ENCODE measurements around the gene SPDL1.
"Not testable (repeated sequence)": the region's sequence is repeated elsewhere in the genome, so short reads cannot be mapped to it uniquely, and the experiment has no call there.

The SPDL1 gene

DNA sequence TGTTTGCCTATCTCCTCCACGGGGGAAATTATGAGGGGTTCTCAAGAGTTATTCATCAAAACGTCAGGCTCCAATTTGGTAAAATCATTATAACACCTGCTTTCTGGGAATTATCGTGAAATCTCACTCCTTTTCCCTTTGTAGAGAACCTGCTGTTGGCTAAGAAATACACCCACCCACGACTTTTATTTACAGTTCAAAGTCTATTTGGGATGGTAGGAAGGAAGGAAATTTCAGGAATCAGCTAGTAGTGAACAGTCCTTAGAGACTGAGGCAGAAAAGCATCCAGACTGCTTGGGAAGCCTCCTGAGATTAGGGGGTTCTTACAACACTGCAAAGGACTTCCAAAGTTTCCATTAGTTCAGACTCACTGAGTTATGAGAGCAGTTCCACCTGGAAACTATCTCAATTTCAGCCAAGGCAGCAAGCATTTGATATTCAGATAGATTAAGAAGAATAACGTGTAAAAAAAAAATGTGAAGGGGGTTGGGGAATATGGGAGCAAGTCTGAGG lies 9.4 kb upstream of the SPDL1 start:
- no peak for DNase-seq

DNA sequence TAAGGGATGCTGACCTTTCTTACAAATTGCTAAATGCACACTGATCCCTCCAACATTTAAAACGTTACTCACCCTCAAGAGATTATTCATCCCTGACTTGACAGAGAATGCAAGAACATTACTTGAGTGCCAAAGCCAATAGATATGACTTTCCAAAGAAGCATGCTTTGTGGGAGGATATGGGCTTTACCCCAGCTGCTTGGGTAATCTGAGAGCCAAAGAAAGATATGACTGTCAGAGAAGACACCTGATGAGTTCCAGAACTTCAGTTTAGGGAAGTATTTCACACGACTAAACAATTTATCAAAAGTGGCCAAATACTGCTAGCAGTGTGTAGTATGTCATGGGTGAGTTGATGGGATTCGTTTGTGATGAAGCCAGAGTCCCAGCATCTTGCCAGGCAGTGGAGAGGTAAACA lies 7.4 kb upstream of the SPDL1 start:
- no peak for DNase-seq

GRCh38 chr5:169577951-169578350 lies 5.6 kb upstream of the SPDL1 start:
- peak; percentile 10 for DNase-seq

DNA sequence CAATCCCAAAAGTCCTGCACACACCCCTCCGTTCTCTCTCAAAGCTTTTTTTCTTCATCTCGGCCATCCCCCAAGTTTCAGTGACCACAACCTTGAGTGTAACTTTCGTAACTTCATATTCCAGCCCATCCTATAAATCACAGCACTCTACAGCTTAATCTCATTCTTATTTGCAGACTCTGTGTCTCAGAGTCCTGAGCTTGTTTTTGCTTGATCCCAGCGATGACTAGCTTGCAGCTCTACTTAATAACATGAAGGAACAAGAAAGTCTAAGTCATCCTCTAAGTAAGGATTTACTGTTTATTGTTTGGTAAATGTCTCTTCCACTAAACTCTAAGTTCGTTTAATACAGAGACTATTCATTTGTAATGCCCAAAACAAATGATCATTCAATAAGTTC lies 2.6 kb upstream of the SPDL1 start:
- DNase-seq = no peak

DNA sequence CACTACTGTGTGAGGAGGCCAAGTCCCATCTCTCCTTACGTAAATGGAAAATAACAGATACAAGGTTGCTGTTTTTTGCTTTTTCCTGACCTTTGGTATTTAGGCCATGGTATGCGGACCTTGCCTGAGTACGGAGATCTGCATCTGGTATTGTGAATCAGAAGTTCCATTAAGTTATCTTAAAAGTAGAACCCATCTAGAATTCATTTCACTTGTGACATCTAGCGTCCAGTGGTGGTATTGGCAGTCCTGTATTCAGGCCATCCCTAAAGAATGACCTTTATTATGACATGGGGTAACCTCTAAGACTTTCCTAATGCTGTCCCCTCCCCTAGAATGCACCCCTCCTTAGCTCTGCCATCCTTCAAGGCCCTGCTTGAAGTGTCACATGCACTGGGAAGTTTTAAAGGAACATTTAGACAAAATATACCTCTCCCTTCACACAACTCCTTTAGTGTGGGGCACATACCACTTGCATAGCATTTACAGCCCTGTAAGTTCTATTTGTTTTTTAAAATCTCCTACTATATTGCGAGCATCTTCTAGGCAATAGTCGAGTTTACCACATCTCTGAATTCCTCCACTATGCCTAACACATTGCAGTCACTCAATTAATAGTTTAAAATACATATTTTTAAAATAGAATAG lies 1.9 kb upstream of the SPDL1 start:
- DNase-seq = peak; percentile 75

GRCh38 chr5:169583101-169583423 lies 511 bp upstream of the SPDL1 start:
- DNase-seq = no peak

GRCh38 chr5:169584998-169585451 lies 1.5 kb downstream of the SPDL1 start:
- DNase-seq = no peak

DNA sequence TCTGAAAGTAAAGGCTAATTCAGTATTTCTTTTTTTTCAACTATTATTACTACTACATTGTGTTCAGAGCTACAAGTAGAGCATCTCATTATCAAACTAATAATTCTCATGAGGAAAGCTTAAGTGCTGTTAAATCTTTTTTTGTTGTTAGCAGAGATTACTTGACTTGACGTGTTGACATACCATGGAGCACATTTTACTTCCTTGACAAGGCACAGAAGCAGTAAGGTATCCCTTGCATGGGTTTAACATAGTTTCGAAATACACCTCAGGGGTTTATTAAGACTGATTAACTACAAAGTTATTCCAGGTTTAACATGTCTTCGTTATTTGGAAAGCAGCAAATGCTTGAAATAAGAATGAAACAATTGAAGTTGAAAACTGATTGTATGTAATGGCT lies 7.0 kb downstream of the SPDL1 start:
- DNase-seq = no peak

GRCh38 chr5:169591636-169592035 lies 8.1 kb downstream of the SPDL1 start:
- DNase-seq = no peak

GRCh38 chr5:169592937-169593650 lies 9.5 kb downstream of the SPDL1 start:
- DNase-seq = no peak

- DNase-seq = no peak
These were observed 11.7 kb downstream of the SPDL1 start for GRCh38 chr5:169595172-169595820.

DNA sequence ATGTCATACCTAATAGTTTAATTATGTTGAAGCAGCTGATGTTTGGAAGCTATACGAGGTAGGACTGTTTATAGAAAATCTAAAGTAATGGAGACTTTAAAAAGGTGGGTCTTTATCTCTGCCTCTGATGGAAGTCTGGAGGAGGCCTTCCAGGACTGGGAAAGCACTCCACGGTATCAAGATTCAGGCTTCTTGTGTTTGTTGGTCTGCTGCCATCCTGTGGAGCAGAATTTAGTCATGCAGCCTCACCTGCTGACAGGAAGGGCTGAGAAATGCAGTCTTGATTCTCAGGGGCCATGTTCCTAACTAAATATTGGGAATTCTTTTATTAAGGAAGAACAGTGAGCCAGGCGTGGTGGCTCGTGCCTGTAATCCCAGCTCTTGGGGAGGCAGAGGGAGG lies 15.9 kb downstream of the SPDL1 start:
- DNase-seq = no peak

- DNase-seq = no peak
These were observed 19.0 kb downstream of the SPDL1 start for GRCh38 chr5:169602535-169602934.

- no peak for DNase-seq
These were observed 22.7 kb downstream of the SPDL1 start for GRCh38 chr5:169606279-169606678.

DNA sequence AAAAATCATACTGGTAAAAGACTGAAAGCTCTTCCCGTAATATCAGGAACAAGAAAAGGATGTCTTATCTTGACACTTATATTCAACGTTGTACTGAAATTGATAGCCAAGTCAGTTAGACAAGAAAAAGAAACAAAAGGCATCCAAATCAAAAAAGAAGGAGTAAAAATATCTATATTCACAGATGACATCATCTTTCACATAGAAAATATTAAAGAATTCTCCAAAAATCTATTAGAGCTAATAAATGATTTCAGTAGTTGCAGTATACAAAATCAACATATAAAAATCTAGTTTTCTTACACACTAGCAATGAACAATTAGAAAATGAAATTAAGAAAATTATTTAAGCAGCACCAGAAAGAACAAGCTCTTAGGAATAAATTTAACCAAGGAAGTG lies 24.3 kb downstream of the SPDL1 start:
- DNase-seq = no peak

DNA sequence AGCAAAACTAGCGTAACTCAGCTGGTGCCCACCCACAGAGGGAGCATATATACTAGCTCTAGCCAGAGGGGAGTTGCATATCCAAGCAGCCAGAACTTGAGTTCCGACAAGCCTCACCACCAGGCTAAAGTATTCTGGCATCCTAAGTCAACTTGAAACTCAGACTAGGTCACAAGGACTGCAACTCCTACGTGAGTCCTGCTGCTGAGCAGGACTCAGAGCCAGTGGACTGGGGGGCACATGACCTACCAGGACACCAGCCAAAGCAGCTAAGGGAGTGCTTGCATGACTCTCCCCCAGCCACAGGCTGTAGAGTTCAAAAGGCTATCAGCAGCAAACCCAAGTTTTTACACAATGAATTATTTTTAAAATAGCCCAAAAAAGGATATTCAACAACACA lies 26.1 kb downstream of the SPDL1 start:
- no peak for DNase-seq

- no peak for DNase-seq
These were observed 27.0 kb downstream of the SPDL1 start for GRCh38 chr5:169610606-169611005.

DNA sequence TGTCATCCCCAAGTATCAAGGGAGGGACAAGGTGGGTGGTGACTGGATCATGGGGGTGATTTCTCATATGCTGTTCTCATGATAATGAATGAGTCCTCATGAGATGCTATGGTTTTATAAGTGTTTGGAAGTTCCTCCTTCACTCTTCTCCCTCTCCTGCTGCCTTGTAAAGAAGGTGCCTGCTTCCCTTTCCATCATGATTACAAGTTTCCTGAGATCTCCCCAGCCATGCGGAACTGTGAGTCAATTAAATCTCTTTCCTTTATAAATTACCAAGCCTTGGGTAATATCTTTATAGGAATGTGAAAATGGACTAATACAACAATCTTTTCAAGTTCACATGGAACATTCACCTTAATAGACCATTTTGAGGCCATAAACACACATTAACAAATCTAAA lies 32.0 kb downstream of the SPDL1 start:
- no peak for DNase-seq

- DNase-seq = not testable (repeated sequence)
These were observed 40.7 kb downstream of the SPDL1 start for GRCh38 chr5:169624307-169624706.

DNA sequence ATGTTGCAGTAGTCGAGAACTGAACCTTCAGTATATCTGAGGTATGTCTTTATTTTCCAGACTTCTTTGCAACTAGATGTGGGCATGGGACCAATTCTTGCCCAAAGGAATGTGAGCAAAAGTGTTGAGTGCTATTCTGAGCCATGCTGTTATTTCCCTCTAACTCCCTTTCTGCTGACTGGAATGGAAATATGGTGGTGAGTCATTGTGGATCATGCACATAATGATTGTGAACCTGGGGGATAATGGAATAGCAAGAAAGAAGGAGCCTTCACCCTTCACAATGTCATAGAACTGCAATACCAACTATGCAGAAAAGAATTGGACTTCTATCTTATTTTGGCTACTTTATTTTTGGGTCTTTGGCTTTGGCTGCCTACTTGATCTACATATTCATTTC lies 43.2 kb downstream of the SPDL1 start:
- DNase-seq = no peak

DNA sequence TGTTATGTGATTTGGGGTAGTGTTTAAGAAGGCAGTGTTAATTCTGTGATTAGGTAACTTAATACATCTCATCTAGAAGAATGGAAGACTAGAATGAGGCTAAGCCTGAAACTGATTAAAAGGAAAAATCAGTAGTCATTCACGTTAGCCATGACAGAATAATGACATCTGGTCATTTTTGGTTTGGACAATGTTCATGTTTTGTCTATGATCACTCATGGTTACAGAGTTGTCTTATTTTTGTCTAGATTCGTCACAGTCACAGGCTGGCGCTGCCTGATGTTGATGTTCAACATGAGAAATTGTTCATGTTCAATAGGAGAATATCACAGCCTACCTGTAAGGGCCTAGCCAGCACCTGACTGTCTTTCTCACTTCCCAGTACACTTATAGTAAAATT lies 44.0 kb downstream of the SPDL1 start:
- no peak for DNase-seq

DNA sequence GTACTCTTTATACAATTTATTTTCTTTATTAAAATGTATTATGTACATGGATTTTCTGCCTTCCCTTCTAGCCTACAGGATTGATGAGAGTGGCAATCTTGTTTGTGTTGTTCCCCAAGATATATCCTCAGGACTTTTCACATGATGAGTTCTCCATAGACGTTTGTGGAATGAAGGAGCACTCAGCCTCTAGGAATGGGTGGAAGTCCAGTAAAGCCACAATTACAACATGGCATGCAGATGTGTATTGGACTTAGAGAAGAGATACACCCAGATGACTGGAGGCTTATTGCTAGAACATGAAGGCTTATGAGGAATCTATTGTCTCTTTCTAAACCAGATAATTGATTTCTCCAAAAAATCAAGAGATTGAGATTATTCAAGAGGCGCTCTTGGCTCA lies 45.3 kb downstream of the SPDL1 start:
- DNase-seq = no peak

DNA sequence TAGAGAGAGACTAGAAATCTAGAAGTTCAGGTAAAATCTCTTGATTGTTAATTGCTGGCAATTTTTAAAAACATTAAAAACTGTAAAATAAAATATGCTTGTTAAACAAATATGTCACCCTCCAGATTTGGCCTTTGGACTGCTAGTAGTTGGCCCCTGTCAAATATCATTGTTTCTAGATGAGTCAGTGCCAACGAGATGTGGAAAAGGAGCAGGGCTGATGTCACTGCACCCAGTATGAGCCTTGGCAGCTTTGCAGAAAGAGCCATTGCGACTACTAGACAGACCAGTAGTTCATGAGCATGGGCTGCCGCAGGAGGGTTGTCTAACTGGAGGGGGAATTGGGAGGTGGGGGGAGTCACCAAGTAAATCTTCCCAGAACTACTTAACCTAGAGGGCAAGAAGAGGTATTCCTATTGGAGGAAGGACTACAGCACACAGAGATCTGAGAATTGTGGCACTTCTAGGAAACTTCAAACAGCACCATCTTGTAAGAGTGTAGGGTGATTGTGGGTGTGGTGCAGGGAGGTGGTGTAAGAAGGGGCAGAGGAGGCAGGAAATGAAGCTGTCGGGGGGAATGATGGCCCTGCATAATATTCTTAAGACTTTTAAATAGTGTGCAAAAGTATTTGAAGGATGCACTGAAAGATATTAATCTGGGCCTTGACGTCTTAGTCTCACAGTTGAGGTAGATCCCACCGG lies 46.4 kb downstream of the SPDL1 start:
- peak; percentile 72 for DNase-seq

GRCh38 chr5:169631360-169631759 lies 47.8 kb downstream of the SPDL1 start:
- DNase-seq = no peak

All from activated CD4-positive, alpha-beta T cell treated with anti-CD3 and anti-CD28 coated beads, Interleukin-2, amount 50 U/mL, for 16 hours (primary cell).